Glutamatergic neuron (in vitro differentiated cells): ENCODE data around the gene SEMA3A. TPM values are rescaled to one million over a fixed set of nuclear protein-coding genes. Genes with fewer than 3 reads are reported as not detected.
A peak's percentile ranks its signal among the peaks of the same experiment; 100 is the strongest.

Source experiments
- DNase-seq: peaks from one replicate; pipeline ENCODE4 v3.0.0; 2022
- H3K27ac Mint-ChIP-seq: one replicate; pipeline ENCODE4 v1.8.0; 2020; ENCODE audit warnings: mild to moderate bottlenecking, mixed read lengths, inconsistent platforms; ENCODE audit not compliant: unreplicated experiment
- H3K27me3 Mint-ChIP-seq: one replicate; pipeline ENCODE4 v1.8.0; 2020; ENCODE audit warnings: mild to moderate bottlenecking, moderate library complexity, mixed read lengths, inconsistent platforms; ENCODE audit not compliant: unreplicated experiment
- H3K36me3 Mint-ChIP-seq: one replicate; pipeline ENCODE4 v1.8.0; 2020; ENCODE audit warnings: mild to moderate bottlenecking, mixed read lengths, inconsistent platforms; ENCODE audit not compliant: unreplicated experiment
- H3K4me1 Mint-ChIP-seq: one replicate; pipeline ENCODE4 v1.8.0; 2020; ENCODE audit warnings: mild to moderate bottlenecking, low read depth, mixed read lengths, inconsistent platforms; ENCODE audit not compliant: unreplicated experiment
- H3K4me3 Mint-ChIP-seq: one replicate; pipeline ENCODE4 v1.8.0; 2020; ENCODE audit warnings: mild to moderate bottlenecking, mixed read lengths, inconsistent platforms; ENCODE audit not compliant: unreplicated experiment
- H3K9me3 Mint-ChIP-seq: one replicate; pipeline ENCODE4 v1.8.0; 2020; ENCODE audit warnings: mild to moderate bottlenecking, moderate library complexity, mixed read lengths, inconsistent platforms; ENCODE audit not compliant: unreplicated experiment
- CTCF ChIP-seq: fragments of 200-600 bp; sonication (generic); IDR thresholded peaks from one replicate; pipeline ENCODE4 v1.5.0; 2021; ENCODE audit not compliant: partially characterized antibody, unreplicated experiment
- total RNA-seq: library from RNA; stranded (reverse); fragmentation: NEBNext Ultra II Directional; extraction: Animal tissue kit (Norgen Biotek cat#: 25700); gene quantifications from one replicate; pipeline ENCODE4 v1.2.1, GENCODE V29; 2021; ENCODE audit not compliant: unreplicated experiment

The SEMA3A gene
- total RNA-seq, 1 donor from 2014 or later = 16.3 TPM

- Mint-ChIP-seq H3K4me1 (peaks cover 16% of the 10 kb centered on the region), H3K27ac (no peak overlapping the region), H3K9me3 (no peaks in the 10 kb centered on the region), H3K4me3 (no peak overlapping the region), H3K36me3 (no peaks in the 10 kb centered on the region), H3K27me3 (no peaks in the 10 kb centered on the region)
- no peak for TF ChIP-seq CTCF
- DNase-seq = no peak
These were observed 98.6 kb downstream of the SEMA3A start for GRCh38 chr7:84095971-84096370.

GRCh38 chr7:84092207-84092606, 102.4 kb downstream of the SEMA3A start:
- no peaks in the 10 kb centered on the region for H3K9me3 Mint-ChIP-seq
- H3K27ac Mint-ChIP-seq = no peak overlapping the region

GRCh38 chr7:84091318-84091717, 103.3 kb downstream of the SEMA3A start:
- Mint-ChIP-seq H3K27ac (no peak overlapping the region), H3K36me3 (no peaks in the 10 kb centered on the region), H3K4me3 (no peak overlapping the region), H3K27me3 (no peaks in the 10 kb centered on the region), H3K9me3 (no peaks in the 10 kb centered on the region), H3K4me1 (peaks cover 13% of the 10 kb centered on the region)
- no peak for TF ChIP-seq CTCF
- no peak for DNase-seq

More at GRCh38 chr7:84092207-84092606, 102.4 kb downstream of the SEMA3A start:
- no peak overlapping the region for H3K4me3 Mint-ChIP-seq
- no peak for TF ChIP-seq CTCF
- H3K4me1 Mint-ChIP-seq = peaks cover 17% of the 10 kb centered on the region
- no peaks in the 10 kb centered on the region for H3K36me3 Mint-ChIP-seq
- no peaks in the 10 kb centered on the region for H3K27me3 Mint-ChIP-seq
- no peak for DNase-seq

- Mint-ChIP-seq H3K4me1 (peaks cover 21% of the 10 kb centered on the region), H3K27me3 (no peaks in the 10 kb centered on the region), H3K9me3 (no peaks in the 10 kb centered on the region), H3K4me3 (no peak overlapping the region), H3K27ac (peak overlapping the region; percentile 43), H3K36me3 (no peaks in the 10 kb centered on the region)
- TF ChIP-seq CTCF = no peak
- no peak for DNase-seq
These were observed 105.8 kb downstream of the SEMA3A start for GRCh38 chr7:84088802-84089201.

GRCh38 chr7:84085998-84086397, 108.6 kb downstream of the SEMA3A start:
- Mint-ChIP-seq H3K27ac (peak overlapping the region; percentile 20), H3K36me3 (no peaks in the 10 kb centered on the region), H3K9me3 (no peaks in the 10 kb centered on the region), H3K27me3 (no peaks in the 10 kb centered on the region), H3K4me1 (peaks cover 21% of the 10 kb centered on the region), H3K4me3 (no peak overlapping the region)
- no peak for TF ChIP-seq CTCF
- DNase-seq = no peak
